COLO668 (cell line): ENCODE results near the gene FOXR1.
A peak's percentile ranks its signal among the peaks of the same experiment; 100 is the strongest.
"Not testable (repeated sequence)": the region's sequence is repeated elsewhere in the genome, so short reads cannot be mapped to it uniquely, and the experiment has no call there.

Source experiments
- DNase-seq: peaks from one replicate; lab custom pipeline; 2025; ENCODE audit not compliant: unreplicated experiment; lab: John Stamatoyannopoulos, UW

FOXR1 gene

GRCh38 chr11:118939953-118940598, 31.5 kb upstream of the FOXR1 start:
- no peak for DNase-seq

DNA sequence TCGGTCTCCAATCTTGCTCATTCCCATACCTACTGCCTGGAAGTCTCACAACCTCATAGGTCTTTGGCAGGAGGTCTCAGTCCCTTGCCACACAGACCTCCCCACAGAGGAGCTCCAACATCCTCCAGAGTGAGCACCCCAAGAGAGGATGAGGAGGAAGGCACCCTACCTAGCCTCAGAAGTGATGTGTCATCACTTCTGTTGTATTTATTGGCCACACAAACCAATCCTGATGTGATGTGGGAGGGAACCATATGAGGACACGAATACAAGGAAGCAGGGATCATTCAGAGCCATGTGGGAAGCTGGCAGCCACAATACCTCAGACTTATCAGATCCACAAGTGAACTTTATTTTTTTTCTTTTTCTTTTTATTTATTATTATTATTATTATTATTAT, 24.5 kb upstream of the FOXR1 start:
- DNase-seq, result no peak

DNA sequence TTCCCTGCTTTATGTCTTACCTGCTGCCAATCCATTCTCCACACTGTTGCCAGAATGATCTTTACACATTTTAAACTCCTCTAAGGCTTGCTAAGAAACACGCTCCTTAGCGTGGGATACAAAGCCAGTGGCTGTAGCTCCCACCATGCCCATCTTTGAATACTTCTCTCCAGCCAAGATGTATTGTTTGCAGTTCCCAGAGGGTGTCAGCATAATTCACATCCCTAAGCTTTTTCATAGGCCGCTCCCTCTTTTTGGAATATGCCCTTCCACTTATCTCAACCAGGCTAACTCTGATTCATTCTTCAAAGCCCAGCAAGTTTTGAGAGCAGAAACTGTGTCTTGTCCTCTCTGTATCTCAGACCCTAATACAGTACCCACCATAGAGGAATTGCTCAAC, 23.6 kb upstream of the FOXR1 start:
- DNase-seq, result no peak

- peak; percentile 77 for DNase-seq
Observed at GRCh38 chr11:118953265-118953664, 18.3 kb upstream of the FOXR1 start.

DNA sequence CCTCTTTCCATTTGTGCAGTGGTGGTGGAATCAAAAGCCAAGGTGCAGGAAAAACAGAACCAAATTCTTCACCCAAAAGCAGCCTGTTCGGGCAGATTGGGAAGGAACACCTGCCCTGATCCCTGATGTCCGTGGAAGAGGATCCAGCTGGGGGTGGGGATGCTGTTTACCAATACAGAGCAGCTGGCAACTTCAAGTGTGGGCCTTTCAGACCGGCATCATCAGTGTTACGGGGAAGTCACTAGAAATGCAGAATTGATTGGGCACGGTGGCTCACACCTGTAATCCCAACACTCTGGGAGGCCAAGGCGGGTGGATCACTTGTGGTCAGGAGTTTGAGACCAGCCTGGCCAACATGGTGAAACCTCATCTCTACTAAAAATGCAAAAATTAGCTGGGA, 17.6 kb upstream of the FOXR1 start:
- DNase-seq, result peak; percentile 72

DNA sequence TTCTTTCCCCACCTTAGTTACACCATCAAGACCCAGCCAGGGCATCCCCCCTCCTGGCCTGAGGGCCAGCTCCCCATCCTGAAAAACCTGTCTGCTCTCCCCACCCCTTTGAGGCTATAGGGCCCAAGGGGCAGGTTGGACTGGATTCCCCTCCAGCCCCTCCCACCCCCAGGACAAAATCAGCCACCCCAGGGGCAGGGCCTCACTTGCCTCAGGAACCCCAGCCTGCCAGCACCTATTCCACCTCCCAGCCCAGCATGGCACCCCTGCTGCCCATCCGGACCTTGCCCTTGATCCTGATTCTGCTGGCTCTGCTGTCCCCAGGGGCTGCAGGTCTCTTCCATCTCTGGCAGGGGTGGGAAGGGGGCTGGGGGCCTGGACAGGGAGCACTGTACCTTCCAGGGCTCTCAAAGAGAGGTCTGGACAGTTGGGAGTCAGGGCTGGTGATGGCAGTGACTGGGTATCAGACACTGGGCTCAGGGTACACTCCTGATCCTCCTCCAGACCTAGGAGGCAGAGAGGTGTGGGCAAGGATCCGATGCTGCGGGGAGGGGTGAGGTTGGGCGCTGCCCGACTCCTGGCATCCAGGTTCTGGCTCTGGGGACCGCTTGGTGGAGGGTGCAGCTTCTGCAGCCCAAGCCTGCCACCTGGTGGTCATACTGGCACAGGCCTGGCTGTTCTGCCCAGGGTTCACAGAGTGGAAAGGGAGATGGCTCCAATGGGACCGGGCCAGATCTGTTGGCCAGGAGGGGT, 15.3 kb upstream of the FOXR1 start, which contains the start of gene UPK2:
Gene UPK2, plus strand, starts transcription at position 205 of the 753 bp plus-strand sequence. Its CDS starts 53 bp downstream, at position 258.
- peak; percentile 85 for DNase-seq

DNA sequence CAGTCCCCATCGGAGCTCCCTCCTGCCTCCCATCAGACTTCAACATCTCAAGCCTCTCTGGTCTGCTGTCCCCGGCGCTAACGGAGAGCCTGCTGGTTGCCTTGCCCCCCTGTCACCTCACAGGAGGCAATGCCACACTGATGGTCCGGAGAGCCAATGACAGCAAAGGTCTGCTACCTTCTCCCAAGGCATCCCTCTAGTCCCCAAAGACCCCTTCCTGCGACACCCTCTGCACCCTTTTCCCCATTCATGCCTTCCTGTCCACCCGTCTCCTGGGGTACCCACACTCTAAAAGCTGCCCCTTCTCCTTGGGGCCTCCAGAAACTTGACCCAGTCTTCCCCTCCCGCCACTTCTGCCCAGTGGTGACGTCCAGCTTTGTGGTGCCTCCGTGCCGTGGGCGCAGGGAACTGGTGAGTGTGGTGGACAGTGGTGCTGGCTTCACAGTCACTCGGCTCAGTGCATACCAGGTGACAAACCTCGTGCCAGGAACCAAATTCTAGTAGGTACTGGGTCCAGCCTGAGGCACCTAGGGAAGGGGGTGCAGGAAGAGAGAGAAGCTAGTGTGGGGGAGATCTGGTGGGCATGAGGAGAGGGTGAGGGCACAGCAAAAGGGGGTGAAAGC, 14.6 kb upstream of the FOXR1 start:
- no peak for DNase-seq

GRCh38 chr11:118957549-118957948, 14.0 kb upstream of the FOXR1 start:
- DNase-seq, result no peak

DNA sequence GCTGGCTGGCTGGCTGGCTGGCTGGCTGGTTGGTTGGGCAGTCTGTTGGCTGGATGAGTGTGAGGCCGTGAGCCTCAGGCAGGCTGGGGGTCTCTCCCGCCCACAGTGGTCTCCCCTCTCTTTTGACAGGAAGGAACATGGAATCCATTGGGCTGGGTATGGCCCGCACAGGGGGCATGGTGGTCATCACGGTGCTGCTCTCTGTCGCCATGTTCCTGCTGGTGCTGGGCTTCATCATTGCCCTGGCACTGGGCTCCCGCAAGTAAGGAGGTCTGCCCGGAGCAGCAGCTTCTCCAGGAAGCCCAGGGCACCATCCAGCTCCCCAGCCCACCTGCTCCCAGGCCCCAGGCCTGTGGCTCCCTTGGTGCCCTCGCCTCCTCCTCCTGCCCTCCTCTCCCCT, 13.6 kb upstream of the FOXR1 start:
- no peak for DNase-seq

DNA sequence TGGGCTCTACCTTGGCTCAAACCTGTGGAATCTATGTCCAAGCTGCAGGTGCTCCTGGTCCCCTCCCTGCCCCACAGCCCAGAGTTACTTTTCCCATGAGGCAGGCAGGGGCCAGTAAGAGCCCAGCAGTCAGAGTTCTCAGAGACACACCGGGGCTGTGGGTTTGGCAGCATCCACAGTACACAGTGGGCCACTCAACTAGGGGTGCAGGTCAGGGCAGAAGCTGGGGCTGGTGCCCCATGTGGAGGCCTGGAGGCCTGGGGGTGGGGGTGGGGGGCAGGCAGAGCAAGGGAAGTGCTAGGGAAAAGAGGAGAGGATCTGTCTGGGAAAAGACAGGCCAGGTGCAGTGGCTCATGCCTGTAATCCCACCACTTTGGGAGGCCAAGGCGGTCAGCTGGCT, 13.0 kb upstream of the FOXR1 start:
- DNase-seq, result no peak

DNA sequence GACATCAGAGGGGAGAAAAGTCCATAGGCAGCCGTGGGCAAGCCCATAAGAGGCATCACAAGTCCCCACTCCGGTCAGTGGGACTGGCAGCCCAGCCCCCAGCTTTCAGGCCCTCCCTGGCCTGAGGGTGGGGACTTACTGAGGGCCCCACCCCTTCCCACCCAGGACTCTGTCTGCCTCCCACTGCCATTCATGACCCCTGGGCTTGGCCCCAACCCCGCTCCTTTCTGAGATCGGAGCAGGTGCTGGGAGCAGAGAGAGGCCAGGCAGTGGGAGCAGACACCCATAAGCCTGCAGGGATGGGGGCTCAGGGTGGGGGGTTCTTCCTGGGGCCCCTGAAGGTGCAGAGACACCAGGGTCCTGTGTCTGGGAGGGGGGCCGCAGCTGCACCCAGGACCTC, 10.4 kb upstream of the FOXR1 start:
- DNase-seq, result no peak

DNA sequence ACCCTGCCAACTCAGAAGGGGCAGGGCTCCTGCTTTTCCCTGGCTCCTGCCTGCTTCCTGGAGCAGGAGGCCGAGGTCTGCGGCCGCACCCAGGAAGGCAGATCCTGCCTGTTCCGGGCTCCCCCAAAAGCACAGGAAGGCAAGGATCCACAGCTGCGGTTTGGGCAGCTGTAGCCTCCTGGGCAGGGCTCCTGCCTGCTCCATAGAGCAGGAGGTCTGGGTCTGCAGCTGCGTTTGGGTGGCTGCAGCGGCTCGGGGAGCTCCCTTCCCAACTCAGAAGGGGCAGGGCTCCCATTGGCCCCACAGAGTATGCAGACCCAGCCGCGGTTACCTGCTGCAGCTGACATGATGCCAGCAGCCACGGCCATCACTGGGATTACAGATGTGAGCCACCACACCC, 10.0 kb upstream of the FOXR1 start:
- peak; percentile 30 for DNase-seq

GRCh38 chr11:118969508-118969907, 2.1 kb upstream of the FOXR1 start:
- not testable (repeated sequence) for DNase-seq

DNA sequence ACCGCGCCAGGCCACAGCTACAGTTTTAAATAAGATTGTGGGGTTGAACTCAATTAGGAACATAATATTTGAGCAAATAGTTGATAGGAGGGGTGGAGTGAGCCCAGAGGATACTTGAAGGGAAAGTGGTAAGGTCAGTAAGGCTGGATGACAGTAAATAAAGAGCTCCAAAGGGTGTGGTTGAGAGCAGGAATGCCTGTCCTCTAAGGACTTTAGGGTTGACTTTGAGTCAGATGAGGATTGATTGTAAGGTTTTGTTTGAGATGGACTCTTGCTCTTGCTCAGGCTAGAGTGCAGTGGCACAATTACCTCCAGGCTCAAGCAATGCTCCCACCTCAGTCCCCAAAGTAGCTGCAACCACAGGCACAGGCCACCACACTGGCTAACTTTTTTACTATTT, 2.4 kb downstream of the FOXR1 start:
- no peak for DNase-seq

- DNase-seq, result peak; percentile 25
Observed at GRCh38 chr11:118975771-118976709, 4.5 kb downstream of the FOXR1 start.

- DNase-seq, result no peak
Observed at GRCh38 chr11:118979434-118979833, 7.9 kb downstream of the FOXR1 start.

GRCh38 chr11:118980191-118980881, 8.8 kb downstream of the FOXR1 start:
- DNase-seq, result no peak

DNA sequence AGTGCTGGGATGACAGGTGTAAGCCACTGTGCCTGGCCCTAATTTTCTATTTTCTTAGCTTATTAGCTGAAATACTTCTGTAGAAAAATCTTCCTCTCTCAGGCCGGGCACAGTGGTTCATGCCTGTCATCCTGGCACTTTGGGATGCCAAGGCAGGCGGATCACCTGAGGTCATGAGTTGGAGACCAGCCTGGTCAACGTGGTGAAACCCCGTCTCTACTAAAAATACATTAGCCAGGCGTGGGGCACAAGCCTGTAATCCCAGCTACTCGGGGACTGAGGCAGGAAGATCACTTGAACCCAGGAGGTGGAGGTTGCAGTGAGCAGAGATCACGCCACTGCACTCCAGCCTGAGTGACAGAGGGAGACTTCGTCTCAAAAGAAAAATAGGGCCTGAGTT, 12.8 kb downstream of the FOXR1 start:
- not testable (repeated sequence) for DNase-seq

DNA sequence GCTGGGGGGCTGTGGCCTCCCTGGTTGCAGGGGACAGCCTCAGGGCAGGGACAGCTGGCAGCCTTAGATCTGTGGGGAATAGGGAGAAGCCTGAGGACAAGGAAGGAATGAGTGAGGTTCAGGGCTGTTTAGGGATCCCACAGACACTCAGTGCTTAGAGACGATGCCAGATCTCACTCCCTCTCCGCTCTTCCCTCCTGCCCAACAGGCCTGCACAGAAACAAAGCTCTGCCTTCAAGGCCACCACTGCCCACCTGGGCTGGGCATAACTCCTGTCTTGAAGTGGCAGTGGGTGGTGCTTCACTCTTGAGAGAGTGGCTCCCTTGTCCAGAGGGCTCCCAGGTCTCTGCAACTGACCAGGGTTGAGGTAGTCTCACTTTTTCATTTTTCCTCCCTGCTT, 13.3 kb downstream of the FOXR1 start:
- DNase-seq, result no peak

- DNase-seq, result peak; percentile 14
Observed at GRCh38 chr11:118988280-118988679, 16.7 kb downstream of the FOXR1 start.
